Stimulated activated CD8-positive, alpha-beta memory T cell treated with anti-CD3 and anti-CD28 coated beads, Interleukin-12 subunit alpha, Interleukin-12 subunit beta, amount 100 ng/mL, for 24 hours (primary cell): ENCODE results near the gene NCOA1.
"Not testable (repeated sequence)": the region's sequence is repeated elsewhere in the genome, so short reads cannot be mapped to it uniquely, and the experiment has no call there.

ENCODE experiments used
- DNase-seq: peaks from one replicate; pipeline ENCODE4 v3.0.0-alpha.2; 2020; ENCODE audit errors: extremely low read depth

Gene NCOA1

GRCh38 chr2:24576146-24576545, 85.1 kb downstream of the NCOA1 start:
- no peak for DNase-seq

GRCh38 chr2:24576617-24577016, 85.6 kb downstream of the NCOA1 start:
- DNase-seq: no peak

GRCh38 chr2:24577481-24577880, 86.4 kb downstream of the NCOA1 start:
- no peak for DNase-seq

DNA sequence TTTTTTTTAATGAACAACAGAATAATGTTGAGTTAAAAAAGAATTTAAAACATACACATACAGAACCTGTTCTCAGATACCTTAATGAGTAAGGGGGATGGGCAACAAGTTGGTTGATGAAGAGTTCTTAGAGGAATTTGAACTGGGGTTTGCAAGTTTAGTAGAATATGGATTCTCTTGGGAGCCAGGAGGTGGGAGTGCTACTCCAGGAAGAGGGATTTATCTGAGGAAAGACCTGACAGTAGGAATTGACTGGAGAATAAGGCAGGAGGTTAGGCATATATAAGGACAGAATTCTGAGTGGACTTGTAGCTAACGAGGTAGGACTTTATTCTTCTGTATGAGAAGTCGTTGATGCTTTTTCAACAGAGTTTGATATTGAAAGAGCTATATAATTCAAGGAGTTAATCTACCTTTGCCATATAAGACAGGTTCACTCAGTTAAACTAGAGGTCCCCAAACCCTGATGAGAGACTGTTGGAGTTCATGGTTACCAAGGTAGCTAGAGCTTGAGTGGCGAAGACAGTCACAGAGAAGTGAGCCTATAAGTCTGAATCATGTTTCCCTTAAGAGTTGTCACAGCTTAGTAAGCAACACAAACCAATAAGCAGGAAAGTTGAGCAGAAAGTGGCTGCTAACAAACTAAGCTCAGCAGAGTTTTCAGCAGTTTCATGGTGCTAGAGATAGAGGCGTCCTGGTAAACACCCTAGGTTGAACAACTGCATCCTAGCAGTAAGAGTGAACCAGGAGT, 88.2 kb downstream of the NCOA1 start:
- DNase-seq: no peak

- DNase-seq: no peak
These were observed 89.5 kb downstream of the NCOA1 start for GRCh38 chr2:24580561-24580960.

GRCh38 chr2:24581971-24582370, 90.9 kb downstream of the NCOA1 start:
- not testable (repeated sequence) for DNase-seq

- no peak for DNase-seq
These were observed 95.9 kb downstream of the NCOA1 start for GRCh38 chr2:24586955-24587354.

- DNase-seq: no peak
These were observed 97.2 kb downstream of the NCOA1 start for GRCh38 chr2:24588294-24588693.

- DNase-seq: no peak
These were observed 101.5 kb downstream of the NCOA1 start for GRCh38 chr2:24592441-24593100.

- no peak for DNase-seq
These were observed 103.2 kb downstream of the NCOA1 start for GRCh38 chr2:24594283-24594682.

DNA sequence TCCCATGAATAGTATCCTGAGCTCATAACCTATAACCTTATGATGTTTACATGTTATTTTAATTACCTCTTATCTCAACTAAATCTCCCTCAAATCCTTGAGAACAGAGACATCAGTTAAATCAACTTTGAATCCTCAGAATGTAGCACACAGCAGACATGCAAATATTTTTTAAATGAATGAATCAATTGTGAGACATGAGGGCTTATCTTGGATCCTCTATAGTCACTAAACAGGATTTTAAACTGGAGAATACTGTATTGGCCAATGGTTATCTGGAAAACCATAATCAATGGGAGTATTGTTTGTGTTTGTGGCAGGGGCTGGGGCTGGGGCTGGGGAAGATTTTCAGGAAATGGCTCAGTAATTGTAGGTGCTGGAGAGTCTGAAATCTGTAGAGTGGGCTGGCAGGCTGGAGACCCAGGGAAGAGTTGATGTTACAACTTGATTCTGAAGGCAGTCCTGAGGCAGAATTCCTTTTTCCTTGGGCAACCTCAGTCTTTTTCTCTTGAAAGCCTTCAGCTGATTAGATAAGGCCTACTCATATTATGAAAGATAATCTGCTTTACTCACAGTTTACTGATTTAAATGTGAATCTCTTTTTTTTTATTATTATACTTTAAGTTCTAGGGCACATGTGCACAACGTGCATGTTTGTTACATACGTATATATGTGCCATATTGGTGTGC, 106.3 kb downstream of the NCOA1 start:
- DNase-seq: no peak

GRCh38 chr2:24600140-24600539, 109.1 kb downstream of the NCOA1 start:
- not testable (repeated sequence) for DNase-seq

- DNase-seq: no peak
These were observed 120.6 kb downstream of the NCOA1 start for GRCh38 chr2:24611631-24612030.

GRCh38 chr2:24613154-24613814, 122.2 kb downstream of the NCOA1 start:
- no peak for DNase-seq

- no peak for DNase-seq
These were observed 125.6 kb downstream of the NCOA1 start for GRCh38 chr2:24616616-24617015.

DNA sequence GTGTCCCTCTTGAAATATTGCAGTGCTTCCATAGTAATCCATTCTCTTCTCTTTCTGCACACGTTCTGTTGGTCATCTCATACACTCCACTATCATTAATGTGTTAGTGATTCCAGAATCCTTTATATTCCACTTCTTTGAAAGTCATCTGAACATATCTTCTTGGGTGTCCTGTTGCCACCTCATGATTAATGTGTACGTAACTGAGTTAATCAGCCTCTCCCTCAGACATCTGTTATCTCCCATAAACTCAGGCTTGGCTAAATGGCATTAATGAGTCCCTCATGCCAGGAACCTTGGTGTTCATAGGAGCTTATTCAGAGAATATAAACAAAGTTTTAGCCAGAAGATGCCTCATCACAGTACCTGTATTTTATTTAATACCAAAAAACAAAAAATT, 126.4 kb downstream of the NCOA1 start:
- no peak for DNase-seq

- no peak for DNase-seq
These were observed 127.1 kb downstream of the NCOA1 start for GRCh38 chr2:24618144-24618543.

DNA sequence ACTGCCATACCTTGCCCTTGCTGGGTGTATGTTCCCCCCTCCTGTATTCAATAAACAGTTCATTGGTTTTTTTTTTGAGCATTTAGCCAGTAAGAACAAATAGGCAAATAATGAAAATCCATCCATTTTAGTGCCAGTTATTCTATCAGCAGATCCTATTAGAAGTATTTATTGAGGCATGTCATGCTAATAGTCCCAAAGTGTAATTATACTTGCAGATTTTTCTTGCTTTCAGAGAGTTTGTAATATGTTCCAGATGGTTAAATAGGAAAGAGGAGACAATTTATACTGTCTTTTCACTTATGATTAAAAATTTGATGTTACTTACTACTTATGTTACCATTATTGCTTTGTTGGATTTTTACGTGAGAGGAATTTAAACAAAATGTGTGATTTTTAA, 127.6 kb downstream of the NCOA1 start:
- DNase-seq: no peak

DNA sequence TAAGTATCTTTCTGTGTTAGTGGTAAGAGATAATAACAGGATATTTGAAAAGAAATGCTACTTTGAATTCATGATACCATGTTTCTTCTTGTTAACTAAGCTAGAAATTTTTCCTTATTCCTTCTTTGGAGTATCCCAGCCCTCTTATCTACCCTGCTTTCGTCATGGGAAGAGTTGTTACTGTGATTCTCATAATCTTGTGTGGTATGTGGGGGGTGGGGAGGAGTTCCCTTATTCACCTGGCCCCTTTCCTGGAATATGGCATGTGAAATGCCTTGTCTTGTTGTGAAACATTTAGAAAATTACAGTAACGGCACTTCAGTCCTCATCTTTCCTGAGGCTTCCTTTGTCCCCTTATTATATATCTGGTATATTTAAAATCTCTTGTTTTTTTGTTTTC, 129.9 kb downstream of the NCOA1 start:
- no peak for DNase-seq

GRCh38 chr2:24621779-24622538, 130.9 kb downstream of the NCOA1 start:
- no peak for DNase-seq

DNA sequence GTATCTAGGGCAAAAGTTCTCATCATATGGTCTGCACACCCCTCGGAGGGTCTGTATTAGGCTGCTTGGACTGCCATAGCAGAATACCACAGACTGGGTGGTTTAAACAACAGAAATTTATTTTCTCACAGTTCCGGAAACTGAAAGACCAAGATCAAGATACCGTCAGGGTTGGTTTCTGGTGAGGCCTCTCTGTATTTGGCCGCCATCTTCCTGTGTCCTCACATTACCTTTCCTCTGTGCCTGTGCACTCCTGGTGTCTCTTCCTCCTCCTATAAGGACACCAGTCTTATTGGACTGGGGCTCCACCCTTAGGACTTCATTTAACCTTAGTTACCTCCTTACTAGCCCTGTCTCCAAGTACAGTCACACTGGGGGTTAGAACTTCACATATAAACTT, 132.5 kb downstream of the NCOA1 start:
- no peak for DNase-seq

DNA sequence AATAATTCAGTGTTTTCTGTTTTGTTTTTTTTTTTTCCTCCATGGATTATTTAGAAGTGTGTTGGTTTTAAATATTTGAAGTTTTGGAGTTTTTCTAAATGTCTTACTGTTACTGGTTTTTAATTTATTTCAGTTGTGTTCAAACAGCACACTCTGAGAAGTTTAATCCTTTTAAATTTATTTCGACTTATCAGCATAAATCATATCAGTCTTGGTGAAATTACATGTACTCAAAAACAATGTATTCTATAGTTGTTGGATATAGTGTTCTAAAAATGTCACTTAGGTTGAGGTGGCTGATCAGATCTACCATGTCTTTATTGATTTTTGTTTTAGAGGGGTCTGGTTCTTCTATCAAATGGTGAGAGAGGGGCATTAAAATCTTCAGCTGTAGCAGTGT, 134.7 kb downstream of the NCOA1 start:
- DNase-seq: no peak
